ENCODE data around the gene RALY. TPM values are rescaled to one million over a fixed set of nuclear protein-coding genes. Genes with fewer than 3 reads are reported as not detected.

Gene RALY
- total and polyA plus RNA-seq, 10 of the 15 experiments (the other 5 are each of a cell fraction or from before 2014, with no cell fraction given), result 1.2 to 246 (median 137) TPM

DNA sequence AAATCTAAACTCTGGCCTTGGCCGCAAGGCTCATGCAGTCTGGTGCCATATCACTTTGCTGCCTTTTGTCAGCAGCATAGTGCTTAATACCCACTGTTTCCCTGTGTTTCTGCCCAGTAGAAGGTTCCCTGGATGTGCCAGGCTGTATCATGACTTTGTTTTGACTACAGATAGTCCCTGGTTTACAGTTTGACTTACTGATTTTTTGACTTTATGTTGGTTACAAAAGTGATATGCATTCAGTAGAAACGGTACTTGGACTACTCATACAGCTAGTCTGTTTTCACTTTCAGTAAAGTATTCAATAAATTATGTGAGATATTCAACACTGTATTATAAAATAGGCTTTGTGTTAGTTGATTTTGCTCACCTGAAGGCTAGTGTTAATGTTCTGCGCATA is 19.0 kb downstream of the RALY start:
- Histone ChIP-seq H2AFZ (ENCODE audit: control insufficient read depth, low read depth, low read length) (no peak overlapping the region), H4K20me1 (ENCODE audit: control insufficient read depth, insufficient read depth) (peaks cover 12% of the 10 kb centered on the region), H3K4me3 (no peak overlapping the region), H3K4me2 (ENCODE audit: control insufficient read depth, insufficient read depth) (no peak overlapping the region), H3K9me3 (replicated peaks; ENCODE audit: control insufficient read depth, insufficient read depth, low read length) (no peaks in the 10 kb centered on the region), H3K27ac (ENCODE audit: control insufficient read depth, insufficient read depth) (no peak overlapping the region), H3K27me3 (replicated peaks in 1 of 2; ENCODE audit: control insufficient read depth in 2 of 2, insufficient read depth in 2 of 2, low read length in 1 of 2) (no peaks in the 10 kb centered on the region), H3K79me2 (ENCODE audit: control insufficient read depth, insufficient read depth, low read length) (peaks cover 96% of the 10 kb centered on the region), H3K4me1 (ENCODE audit: control insufficient read depth, insufficient read depth, low read length) (peaks cover 34% of the 10 kb centered on the region), H3K36me3 (ENCODE audit: control insufficient read depth in 2 of 2, insufficient read depth in 2 of 2, low read length in 1 of 2) (no peaks in the 10 kb centered on the region; a peak in 3 of 4 replicates), H3K9ac (ENCODE audit: control insufficient read depth, insufficient read depth, low read length) (no peak overlapping the region)
- in situ Hi-C loops (cut with MboI), result no loop called here
- no peak for DNase-seq (ENCODE audit: low read depth, low spot score)
- RAD21 ChIA-PET (ENCODE audit: unreplicated experiment), result interaction anchor here (0.6 to 0.8 kb wide), 2 partner anchors 11 to 131 kb away, joined by 3 to 4 read pairs; no protein-coding TSS in a partner anchor
- POLR2A ChIA-PET, result interaction anchor here (0.6 to 0.9 kb wide), 7 partner anchors 16 to 325 kb away, joined by 3 to 5 read pairs (median 4); partner anchors contain the start of gene RALY
- intact Hi-C loops (cut with micrococcal nuclease; ENCODE audit: unreplicated experiment), result no loop called here
- 68% methylated on average over 3 of the region's 3 CpGs for WGBS (ENCODE audit: insufficient coverage, insufficient replicate concordance, low lambda C conversion rate, missing lambda C conversion rate)
- peak; percentile 51 for ATAC-seq
- BruUV-seq (replicated peaks), result no TSS peak
- CTCF ChIA-PET, result interaction anchor here (0.8 to 1.3 kb wide), 4 partner anchors 18 to 220 kb away, joined by 3 to 4 read pairs (median 3); no protein-coding TSS in a partner anchor
- FAIRE-seq, result no peak
- SMC1A ChIA-PET (ENCODE audit: uncharacterized antibody, unreplicated experiment), result interaction anchor here (1.1 to 1.2 kb wide), 2 partner anchors 9 to 149 kb away, joined by 3 to 4 read pairs; no protein-coding TSS in a partner anchor
- TF ChIP-seq, protein P1, sequence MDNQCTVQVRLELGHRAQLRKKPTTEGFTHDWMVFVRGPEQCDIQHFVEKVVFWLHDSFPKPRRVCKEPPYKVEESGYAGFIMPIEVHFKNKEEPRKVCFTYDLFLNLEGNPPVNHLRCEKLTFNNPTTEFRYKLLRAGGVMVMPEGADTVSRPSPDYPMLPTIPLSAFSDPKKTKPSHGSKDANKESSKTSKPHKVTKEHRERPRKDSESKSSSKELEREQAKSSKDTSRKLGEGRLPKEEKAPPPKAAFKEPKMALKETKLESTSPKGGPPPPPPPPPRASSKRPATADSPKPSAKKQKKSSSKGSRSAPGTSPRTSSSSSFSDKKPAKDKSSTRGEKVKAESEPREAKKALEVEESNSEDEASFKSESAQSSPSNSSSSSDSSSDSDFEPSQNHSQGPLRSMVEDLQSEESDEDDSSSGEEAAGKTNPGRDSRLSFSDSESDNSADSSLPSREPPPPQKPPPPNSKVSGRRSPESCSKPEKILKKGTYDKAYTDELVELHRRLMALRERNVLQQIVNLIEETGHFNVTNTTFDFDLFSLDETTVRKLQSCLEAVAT (IDR thresholded peaks at IDR 0.05), result no peak
- TF ChIP-seq ZNF207 (IDR thresholded peaks at IDR 0.05; ENCODE audit: borderline replicate concordance) (no peak), BCL11A (IDR thresholded peaks at IDR 0.05; ENCODE audit: low read depth, low read length) (no peak), GATAD2B (conservative IDR thresholded peaks at IDR 0.05; ENCODE audit: low read depth) (no peak), SUZ12 (IDR thresholded peaks at IDR 0.05; ENCODE audit: unreplicated experiment) (no peak)
- TF ChIP-seq, protein P2, sequence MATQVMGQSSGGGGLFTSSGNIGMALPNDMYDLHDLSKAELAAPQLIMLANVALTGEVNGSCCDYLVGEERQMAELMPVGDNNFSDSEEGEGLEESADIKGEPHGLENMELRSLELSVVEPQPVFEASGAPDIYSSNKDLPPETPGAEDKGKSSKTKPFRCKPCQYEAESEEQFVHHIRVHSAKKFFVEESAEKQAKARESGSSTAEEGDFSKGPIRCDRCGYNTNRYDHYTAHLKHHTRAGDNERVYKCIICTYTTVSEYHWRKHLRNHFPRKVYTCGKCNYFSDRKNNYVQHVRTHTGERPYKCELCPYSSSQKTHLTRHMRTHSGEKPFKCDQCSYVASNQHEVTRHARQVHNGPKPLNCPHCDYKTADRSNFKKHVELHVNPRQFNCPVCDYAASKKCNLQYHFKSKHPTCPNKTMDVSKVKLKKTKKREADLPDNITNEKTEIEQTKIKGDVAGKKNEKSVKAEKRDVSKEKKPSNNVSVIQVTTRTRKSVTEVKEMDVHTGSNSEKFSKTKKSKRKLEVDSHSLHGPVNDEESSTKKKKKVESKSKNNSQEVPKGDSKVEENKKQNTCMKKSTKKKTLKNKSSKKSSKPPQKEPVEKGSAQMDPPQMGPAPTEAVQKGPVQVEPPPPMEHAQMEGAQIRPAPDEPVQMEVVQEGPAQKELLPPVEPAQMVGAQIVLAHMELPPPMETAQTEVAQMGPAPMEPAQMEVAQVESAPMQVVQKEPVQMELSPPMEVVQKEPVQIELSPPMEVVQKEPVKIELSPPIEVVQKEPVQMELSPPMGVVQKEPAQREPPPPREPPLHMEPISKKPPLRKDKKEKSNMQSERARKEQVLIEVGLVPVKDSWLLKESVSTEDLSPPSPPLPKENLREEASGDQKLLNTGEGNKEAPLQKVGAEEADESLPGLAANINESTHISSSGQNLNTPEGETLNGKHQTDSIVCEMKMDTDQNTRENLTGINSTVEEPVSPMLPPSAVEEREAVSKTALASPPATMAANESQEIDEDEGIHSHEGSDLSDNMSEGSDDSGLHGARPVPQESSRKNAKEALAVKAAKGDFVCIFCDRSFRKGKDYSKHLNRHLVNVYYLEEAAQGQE (IDR thresholded peaks at IDR 0.05; ENCODE audit: low read depth, low read length), result no peak
- TF ChIP-seq, protein P3, sequence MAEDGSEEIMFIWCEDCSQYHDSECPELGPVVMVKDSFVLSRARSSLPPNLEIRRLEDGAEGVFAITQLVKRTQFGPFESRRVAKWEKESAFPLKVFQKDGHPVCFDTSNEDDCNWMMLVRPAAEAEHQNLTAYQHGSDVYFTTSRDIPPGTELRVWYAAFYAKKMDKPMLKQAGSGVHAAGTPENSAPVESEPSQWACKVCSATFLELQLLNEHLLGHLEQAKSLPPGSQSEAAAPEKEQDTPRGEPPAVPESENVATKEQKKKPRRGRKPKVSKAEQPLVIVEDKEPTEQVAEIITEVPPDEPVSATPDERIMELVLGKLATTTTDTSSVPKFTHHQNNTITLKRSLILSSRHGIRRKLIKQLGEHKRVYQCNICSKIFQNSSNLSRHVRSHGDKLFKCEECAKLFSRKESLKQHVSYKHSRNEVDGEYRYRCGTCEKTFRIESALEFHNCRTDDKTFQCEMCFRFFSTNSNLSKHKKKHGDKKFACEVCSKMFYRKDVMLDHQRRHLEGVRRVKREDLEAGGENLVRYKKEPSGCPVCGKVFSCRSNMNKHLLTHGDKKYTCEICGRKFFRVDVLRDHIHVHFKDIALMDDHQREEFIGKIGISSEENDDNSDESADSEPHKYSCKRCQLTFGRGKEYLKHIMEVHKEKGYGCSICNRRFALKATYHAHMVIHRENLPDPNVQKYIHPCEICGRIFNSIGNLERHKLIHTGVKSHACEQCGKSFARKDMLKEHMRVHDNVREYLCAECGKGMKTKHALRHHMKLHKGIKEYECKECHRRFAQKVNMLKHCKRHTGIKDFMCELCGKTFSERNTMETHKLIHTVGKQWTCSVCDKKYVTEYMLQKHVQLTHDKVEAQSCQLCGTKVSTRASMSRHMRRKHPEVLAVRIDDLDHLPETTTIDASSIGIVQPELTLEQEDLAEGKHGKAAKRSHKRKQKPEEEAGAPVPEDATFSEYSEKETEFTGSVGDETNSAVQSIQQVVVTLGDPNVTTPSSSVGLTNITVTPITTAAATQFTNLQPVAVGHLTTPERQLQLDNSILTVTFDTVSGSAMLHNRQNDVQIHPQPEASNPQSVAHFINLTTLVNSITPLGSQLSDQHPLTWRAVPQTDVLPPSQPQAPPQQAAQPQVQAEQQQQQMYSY (CRISPR knock-in tag; IDR thresholded peaks at IDR 0.05), result no peak
- TF ChIP-seq, protein P4, sequence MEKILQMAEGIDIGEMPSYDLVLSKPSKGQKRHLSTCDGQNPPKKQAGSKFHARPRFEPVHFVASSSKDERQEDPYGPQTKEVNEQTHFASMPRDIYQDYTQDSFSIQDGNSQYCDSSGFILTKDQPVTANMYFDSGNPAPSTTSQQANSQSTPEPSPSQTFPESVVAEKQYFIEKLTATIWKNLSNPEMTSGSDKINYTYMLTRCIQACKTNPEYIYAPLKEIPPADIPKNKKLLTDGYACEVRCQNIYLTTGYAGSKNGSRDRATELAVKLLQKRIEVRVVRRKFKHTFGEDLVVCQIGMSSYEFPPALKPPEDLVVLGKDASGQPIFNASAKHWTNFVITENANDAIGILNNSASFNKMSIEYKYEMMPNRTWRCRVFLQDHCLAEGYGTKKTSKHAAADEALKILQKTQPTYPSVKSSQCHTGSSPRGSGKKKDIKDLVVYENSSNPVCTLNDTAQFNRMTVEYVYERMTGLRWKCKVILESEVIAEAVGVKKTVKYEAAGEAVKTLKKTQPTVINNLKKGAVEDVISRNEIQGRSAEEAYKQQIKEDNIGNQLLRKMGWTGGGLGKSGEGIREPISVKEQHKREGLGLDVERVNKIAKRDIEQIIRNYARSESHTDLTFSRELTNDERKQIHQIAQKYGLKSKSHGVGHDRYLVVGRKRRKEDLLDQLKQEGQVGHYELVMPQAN (conservative IDR thresholded peaks at IDR 0.05), result no peak

All from GM12878 (cell line).